ENCODE data around the gene SPRY2.
"Not testable (repeated sequence)": the region's sequence is repeated elsewhere in the genome, so short reads cannot be mapped to it uniquely, and the experiment has no call there.

Gene SPRY2

GRCh38 chr13:80359414-80359777 is 18.5 kb upstream of the SPRY2 start:
- no peak for TF ChIP-seq CTCF (IDR thresholded peaks at IDR 0.05; ENCODE audit: insufficient read depth, missing control alignments)
- no peak for FAIRE-seq
- DNase-seq (ENCODE audit: insufficient read length, low spot score) = no peak

GRCh38 chr13:80355496-80356094 is 14.7 kb upstream of the SPRY2 start:
- not testable (repeated sequence) for FAIRE-seq; DNase-seq (ENCODE audit: insufficient read length, low spot score)

- no peak for TF ChIP-seq CTCF (IDR thresholded peaks at IDR 0.05; ENCODE audit: insufficient read depth, missing control alignments)
- no peak for DNase-seq (ENCODE audit: insufficient read length, low spot score)
- FAIRE-seq = no peak
Measured at GRCh38 chr13:80348750-80349149, 7.8 kb upstream of the SPRY2 start.

- no peak for FAIRE-seq
- no peak for TF ChIP-seq CTCF (IDR thresholded peaks at IDR 0.05; ENCODE audit: insufficient read depth, missing control alignments)
- no peak for DNase-seq (ENCODE audit: insufficient read length, low spot score)
Measured at GRCh38 chr13:80348314-80348713, 7.4 kb upstream of the SPRY2 start.

GRCh38 chr13:80345771-80346510 is 5.0 kb upstream of the SPRY2 start:
- no peak for FAIRE-seq
- no peak for TF ChIP-seq CTCF (IDR thresholded peaks at IDR 0.05; ENCODE audit: insufficient read depth, missing control alignments)
- no peak for DNase-seq (ENCODE audit: insufficient read length, low spot score)

GRCh38 chr13:80344032-80344431 is 3.1 kb upstream of the SPRY2 start:
- not testable (repeated sequence) for DNase-seq (ENCODE audit: insufficient read length, low spot score); FAIRE-seq

- DNase-seq (ENCODE audit: insufficient read length, low spot score) (no peak), FAIRE-seq (no peak)
- peak; percentile 78 for TF ChIP-seq CTCF (IDR thresholded peaks at IDR 0.05; ENCODE audit: insufficient read depth, missing control alignments)
Measured at GRCh38 chr13:80342471-80343371, 1.8 kb upstream of the SPRY2 start.
